ENCODE results near the gene ETV4.

The ETV4 gene

GRCh38 chr17:43560461-43561427 is 14.6 kb upstream of the ETV4 start:
- no peak for TF ChIP-seq GATA2 (IDR thresholded peaks at IDR 0.05; ENCODE audit: low read depth, low read length)
- no peak for TF ChIP-seq GATA3 (IDR thresholded peaks at IDR 0.05; ENCODE audit: low read depth, low read length)

- TF ChIP-seq GATA2 (IDR thresholded peaks at IDR 0.05; ENCODE audit: low read depth, low read length) (no peak), GATA3 (IDR thresholded peaks at IDR 0.05; ENCODE audit: low read depth, low read length) (no peak)
Measured at GRCh38 chr17:43559161-43559816, 13.1 kb upstream of the ETV4 start.

- TF ChIP-seq GATA2 (IDR thresholded peaks at IDR 0.05; ENCODE audit: low read depth, low read length) (no peak), GATA3 (IDR thresholded peaks at IDR 0.05; ENCODE audit: low read depth, low read length) (no peak)
Measured at GRCh38 chr17:43558805-43559160, 12.6 kb upstream of the ETV4 start.

- TF ChIP-seq GATA2 (IDR thresholded peaks at IDR 0.05; ENCODE audit: low read depth, low read length) = no peak
- no peak for TF ChIP-seq GATA3 (IDR thresholded peaks at IDR 0.05; ENCODE audit: low read depth, low read length)
Measured at GRCh38 chr17:43556292-43556691, 10.2 kb upstream of the ETV4 start.

- TF ChIP-seq GATA3 (IDR thresholded peaks at IDR 0.05; ENCODE audit: low read depth, low read length) (no peak), GATA2 (IDR thresholded peaks at IDR 0.05; ENCODE audit: low read depth, low read length) (no peak)
Measured at GRCh38 chr17:43554857-43555256, 8.7 kb upstream of the ETV4 start.

DNA sequence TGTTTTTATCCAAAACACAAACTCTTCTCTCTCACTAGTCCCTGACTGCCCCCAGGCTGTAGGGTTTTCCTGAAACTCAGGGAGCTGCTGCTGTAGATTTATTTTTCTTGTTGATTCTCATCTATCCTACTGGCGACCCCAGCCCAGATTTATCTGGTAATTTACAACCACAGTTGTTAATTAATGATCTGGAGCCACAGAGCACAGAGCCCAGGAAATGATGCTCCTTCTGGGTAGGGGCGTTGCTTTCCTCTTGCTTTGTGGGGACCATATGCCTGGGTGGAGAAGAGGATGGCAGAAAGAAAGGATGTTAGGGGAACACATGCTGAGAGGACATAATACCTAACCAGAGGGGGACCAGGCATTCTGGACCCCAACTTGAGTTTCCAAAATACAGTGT is 7.4 kb upstream of the ETV4 start:
- no peak for TF ChIP-seq GATA2 (IDR thresholded peaks at IDR 0.05; ENCODE audit: low read depth, low read length)
- no peak for TF ChIP-seq GATA3 (IDR thresholded peaks at IDR 0.05; ENCODE audit: low read depth, low read length)

- TF ChIP-seq GATA3 (IDR thresholded peaks at IDR 0.05; ENCODE audit: low read depth, low read length) = no peak
- TF ChIP-seq GATA2 (IDR thresholded peaks at IDR 0.05; ENCODE audit: low read depth, low read length) = no peak
Measured at GRCh38 chr17:43552229-43552837, 6.2 kb upstream of the ETV4 start.

DNA sequence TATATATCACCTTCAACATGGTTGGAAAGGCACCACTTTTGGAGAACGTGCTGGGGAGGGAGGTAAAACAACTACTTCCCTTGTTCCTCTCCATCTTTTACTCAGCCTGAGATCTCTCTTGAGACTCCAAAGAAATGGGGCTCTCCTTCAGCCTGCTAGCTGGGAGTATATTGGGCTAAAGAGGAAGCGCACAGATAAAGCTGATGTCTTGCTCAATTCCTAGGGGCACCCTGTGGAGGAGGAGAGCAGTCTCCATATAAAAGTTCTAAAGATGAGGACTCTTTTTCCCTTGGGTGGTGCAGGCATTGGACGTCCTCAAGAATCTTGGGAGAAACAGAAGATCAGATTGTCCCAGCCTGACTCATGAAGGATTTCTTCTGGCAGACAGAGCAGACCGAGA is 4.6 kb upstream of the ETV4 start:
- no peak for TF ChIP-seq GATA3 (IDR thresholded peaks at IDR 0.05; ENCODE audit: low read depth, low read length)
- TF ChIP-seq GATA2 (IDR thresholded peaks at IDR 0.05; ENCODE audit: low read depth, low read length) = no peak

- no peak for TF ChIP-seq GATA2 (IDR thresholded peaks at IDR 0.05; ENCODE audit: low read depth, low read length)
- no peak for TF ChIP-seq GATA3 (IDR thresholded peaks at IDR 0.05; ENCODE audit: low read depth, low read length)
Measured at GRCh38 chr17:43549496-43549895, 3.4 kb upstream of the ETV4 start.

DNA sequence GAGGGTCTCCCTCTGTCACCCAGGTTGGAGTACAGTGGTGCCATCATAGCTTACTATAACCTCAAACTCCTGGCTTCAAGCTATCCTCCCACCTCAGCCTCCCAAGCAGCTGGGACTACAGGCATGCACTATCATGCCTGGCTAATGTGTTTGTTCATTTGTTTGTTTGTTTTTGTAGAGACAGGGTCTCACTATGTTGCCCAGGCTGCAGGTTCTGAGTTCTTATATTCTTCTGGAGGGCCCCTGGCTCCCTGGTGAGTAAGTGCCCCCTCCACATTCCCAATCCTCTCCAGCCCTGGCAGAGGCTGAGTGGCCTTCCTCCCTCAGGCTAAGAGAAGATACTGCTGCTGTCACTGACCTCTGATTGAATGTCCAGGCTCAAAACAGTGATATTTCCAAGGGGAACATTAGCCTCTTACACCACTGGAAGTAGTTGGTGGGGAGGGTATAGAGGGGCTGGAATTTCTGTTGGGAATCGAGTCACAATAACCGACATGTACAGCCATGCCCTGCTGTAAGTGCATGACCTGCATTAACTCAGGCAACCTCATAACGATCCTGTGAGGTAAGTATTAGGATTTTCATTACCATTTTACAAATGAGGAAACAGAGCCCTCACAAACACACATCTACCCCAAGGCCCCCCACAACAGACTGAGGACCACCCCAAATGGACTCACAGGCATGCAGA is 2.7 kb upstream of the ETV4 start:
- TF ChIP-seq GATA2 (IDR thresholded peaks at IDR 0.05; ENCODE audit: low read depth, low read length) (no peak), GATA3 (IDR thresholded peaks at IDR 0.05; ENCODE audit: low read depth, low read length) (no peak)

DNA sequence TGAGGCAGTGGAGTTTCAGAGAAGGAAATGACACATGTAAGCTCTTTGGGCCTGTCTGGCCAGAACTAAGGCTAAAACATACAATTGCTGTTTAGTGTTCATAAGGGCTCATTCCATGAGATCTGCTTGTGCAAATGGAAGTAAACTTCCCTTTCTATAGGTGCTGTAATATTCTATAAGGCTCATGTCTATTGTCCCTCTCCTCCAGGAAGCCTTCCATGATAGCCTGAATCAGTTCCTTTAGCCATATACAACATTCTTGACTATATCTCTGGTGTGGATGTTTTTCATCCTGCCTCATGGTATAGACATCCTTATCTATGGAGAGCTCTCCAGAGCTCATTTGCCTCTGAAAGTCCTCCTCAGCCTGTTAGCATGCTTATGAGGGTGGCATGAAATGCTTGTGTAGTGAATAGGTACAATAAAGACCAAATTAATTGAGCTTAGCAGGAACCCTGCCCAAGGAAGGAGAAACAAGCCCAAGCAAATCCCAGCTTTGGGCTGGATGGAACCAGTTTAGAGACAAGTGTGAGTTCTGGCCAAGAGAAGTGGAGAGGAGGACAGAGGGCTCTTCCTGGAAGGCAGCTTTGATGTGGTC is 1.6 kb upstream of the ETV4 start:
- TF ChIP-seq GATA2 (IDR thresholded peaks at IDR 0.05; ENCODE audit: low read depth, low read length) = no peak
- no peak for TF ChIP-seq GATA3 (IDR thresholded peaks at IDR 0.05; ENCODE audit: low read depth, low read length)

DNA sequence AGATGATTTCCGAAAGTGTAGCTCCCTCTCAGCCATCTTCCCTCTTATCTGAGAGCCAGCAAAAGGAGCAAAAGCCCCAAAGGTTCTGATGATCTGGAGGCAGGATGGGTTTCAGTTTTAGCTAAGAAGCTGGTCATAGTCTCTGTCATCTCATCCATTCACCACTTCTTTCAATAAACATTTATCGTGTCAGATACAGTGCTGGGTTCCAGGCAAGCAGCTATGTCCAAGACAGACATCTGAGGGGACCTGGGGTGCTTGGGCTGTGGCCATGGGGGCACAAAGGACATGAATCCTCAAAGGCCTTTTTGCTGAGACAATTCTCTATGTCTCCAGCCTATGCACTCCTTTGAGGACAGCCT is 1.0 kb upstream of the ETV4 start:
- TF ChIP-seq GATA2 (IDR thresholded peaks at IDR 0.05; ENCODE audit: low read depth, low read length) = no peak
- TF ChIP-seq GATA3 (IDR thresholded peaks at IDR 0.05; ENCODE audit: low read depth, low read length) = no peak

- TF ChIP-seq GATA3 (IDR thresholded peaks at IDR 0.05; ENCODE audit: low read depth, low read length) (no peak), GATA2 (IDR thresholded peaks at IDR 0.05; ENCODE audit: low read depth, low read length) (no peak)
Measured at GRCh38 chr17:43545383-43545632, 832 bp downstream of the ETV4 start.
